Adrenal gland (tissue), 12 donors: ENCODE results near the gene KIF5A. TPM values are rescaled to one million over a fixed set of nuclear protein-coding genes. Genes with fewer than 3 reads are reported as not detected.

Experiments
- DNase-seq, 7 donors: peaks; one replicate each; pipeline ENCODE4 v3.0.0-alpha.2; 2019 to 2020
- H3K27ac ChIP-seq, 5 donors: fragments of 200-600 bp; sonication (generic) in 4 of 5; 1 replicate in 3 of 5; 2 replicates in 2 of 5; pipeline versions ENCODE4 v1.5.1 to v1.8.0; 2016 to 2020; ENCODE audit warnings: mild to moderate bottlenecking in 1 of 5
- H3K27me3 ChIP-seq: fragments of 200-600 bp; 2 replicates; pipeline ENCODE4 v1.8.0; 2021
- H3K36me3 ChIP-seq, 2 donors: fragments of 200-600 bp; replicated peaks in 1 of 2; 1 replicate in 1 of 2; 2 replicates in 1 of 2; pipeline versions ENCODE4 v1.5.1 to v1.8.0; 2018 to 2022
- H3K4me1 ChIP-seq, 2 donors: fragments of 200-600 bp; replicated peaks in 1 of 2; 1 replicate in 1 of 2; 2 replicates in 1 of 2; pipeline versions ENCODE4 v1.5.1 to v1.8.0; 2018 to 2021
- H3K4me3 ChIP-seq, 4 donors: fragments of 200-600 bp; sonication (generic) in 3 of 4; one replicate each; pipeline ENCODE4 v1.5.1; 2016 to 2018
- H3K9me3 ChIP-seq, 3 donors: fragments of 200-600 bp; sonication (generic) in 1 of 3; replicated peaks in 1 of 3; 1 replicate in 2 of 3; 2 replicates in 1 of 3; pipeline versions ENCODE4 v1.5.1 to v1.8.0; 2016 to 2021
- CTCF ChIP-seq, 6 experiments: fragments of 450-650 bp in 4 of 6; fragments of 200-600 bp in 2 of 6; sonication (generic) in 1 of 6; IDR thresholded peaks; 1 replicate in 5 of 6; 2 replicates in 1 of 6; pipeline versions ENCODE4 v1.5.1 to v1.8.0; 2016 to 2021; ENCODE audit warnings: antibody characterized with exemption in 6 of 6, mild to moderate bottlenecking in 2 of 6, moderate library complexity in 1 of 6
- POLR2A ChIP-seq, 2 donors: fragments of 450-650 bp; IDR thresholded peaks; one replicate each; pipeline ENCODE4 v1.6.1; 2017; ENCODE audit warnings: antibody characterized with exemption in 2 of 2, mild to moderate bottlenecking in 2 of 2, moderate library complexity in 1 of 2
- WGBS, 4 donors: extraction: QIAGEN DNeasy Blood & Tissue Kit in 2 of 4; methylation state at CpG; one replicate each; pipeline versions ENCODE4 v1.1.5 to v1.1.7; 2013 to 2017; 5-methylcytosine and 5-hydroxymethylcytosine counted together
- intact Hi-C, 2 donors: fragments of 100-400 bp; cut with DNase I; formaldehyde crosslinking; loops; one replicate each; pipeline versions ENCODE4 v1.14.1 to v1.15.0; 2022 to 2023
- polyA plus RNA-seq, 3 donors: library from polyadenylated mRNA; stranded (reverse); fragments of 200-250 nt in 2 of 3; fragments of 350-450 nt in 1 of 3; fragmentation: Illumina TruSeq in 1 of 3; extraction: RNeasy Lipid Tissue Mini Kit (QIAGEN cat#74804) in 1 of 3; gene quantifications; one replicate each; pipeline ENCODE4 v1.2.3, GENCODE V29; 2013 to 2014
- total RNA-seq, 9 donors: library from RNA; depleted of rRNA in 4 of 9; stranded (reverse); fragments of >200 nt in 4 of 9; fragments of 120-200 nt in 1 of 9; fragmentation: NEBNext Ultra II Directional in 1 of 9; extraction: Animal tissue kit (Norgen Biotek cat#: 25700) in 1 of 9; gene quantifications; one replicate each; pipeline versions ENCODE4 v1.1.0 to v1.2.4, GENCODE V29; 2013 to 2023
- donor health status: healthy with polysubstance abuse.
- donor health status: Bipolar disorder and iron deficiency.
- donor health status: DM: yes; HTN: yes; CAD: no.
- donor health status: DM: no; HTN: no; CAD: no.
- donor health status: DM: no; HTN: no; CAD: no.
- donor health status: DM: yes; HTN: yes; CAD: no.

KIF5A gene
- total and polyA plus RNA-seq, 12 donors: 0.32 to 7.6 (median 2.1) TPM; not detected in 1

- H3K9me3 ChIP-seq: no peaks in the 10 kb centered on the region
- H3K4me3 ChIP-seq: no peak overlapping the region
- 83 to 92% (median 90%) methylated on average over 9 of the region's 9 CpGs for WGBS, 4 donors
- no peak for DNase-seq
- H3K27ac ChIP-seq: no peak overlapping the region
- H3K36me3 ChIP-seq: peaks cover 0 to 73% of the 10 kb centered on the region in 2 donors
- no peaks in the 10 kb centered on the region for H3K27me3 ChIP-seq
- H3K4me1 ChIP-seq: peaks cover 16 to 26% of the 10 kb centered on the region in 2 donors
- intact Hi-C loops: no loop called here
- TF ChIP-seq POLR2A (IDR thresholded peaks at IDR 0.05): no peak
- no peak for TF ChIP-seq CTCF (IDR thresholded peaks at IDR 0.05)
These were observed 35.0 kb upstream of the KIF5A start for GRCh38 chr12:57514720-57515407.

- no peaks in the 10 kb centered on the region for H3K27me3 ChIP-seq
- no peaks in the 10 kb centered on the region for H3K9me3 ChIP-seq
- TF ChIP-seq CTCF (IDR thresholded peaks at IDR 0.05) (no peak), POLR2A (IDR thresholded peaks at IDR 0.05) (no peak)
- WGBS, 4 donors: 55 to 66% (median 64%) methylated on average over 3 of the region's 3 CpGs
- H3K4me3 ChIP-seq: no peak overlapping the region
- H3K36me3 ChIP-seq: peaks cover 0 to 67% of the 10 kb centered on the region in 2 donors
- H3K4me1 ChIP-seq: peaks cover 16 to 26% of the 10 kb centered on the region in 2 donors
- no peak for DNase-seq
- H3K27ac ChIP-seq: no peak overlapping the region
- intact Hi-C loops: no loop called here
These were observed 34.4 kb upstream of the KIF5A start for GRCh38 chr12:57515408-57515933.

- no peaks in the 10 kb centered on the region for H3K9me3 ChIP-seq
- no peak overlapping the region for H3K4me3 ChIP-seq
- intact Hi-C loops: no loop called here
- H3K27me3 ChIP-seq: no peaks in the 10 kb centered on the region
- WGBS, 4 donors: 83 to 86% (median 85%) methylated on average over 11 of the region's 11 CpGs
- H3K27ac ChIP-seq: peak overlapping the region in 1 of 5 donors; percentile 100
- peaks cover 19 to 29% of the 10 kb centered on the region in 2 donors for H3K4me1 ChIP-seq
- no peak for TF ChIP-seq POLR2A (IDR thresholded peaks at IDR 0.05)
- no peak for TF ChIP-seq CTCF (IDR thresholded peaks at IDR 0.05)
- DNase-seq: no peak
- peaks cover 0 to 67% of the 10 kb centered on the region in 2 donors for H3K36me3 ChIP-seq
These were observed 33.8 kb upstream of the KIF5A start for GRCh38 chr12:57515934-57516541.

DNA sequence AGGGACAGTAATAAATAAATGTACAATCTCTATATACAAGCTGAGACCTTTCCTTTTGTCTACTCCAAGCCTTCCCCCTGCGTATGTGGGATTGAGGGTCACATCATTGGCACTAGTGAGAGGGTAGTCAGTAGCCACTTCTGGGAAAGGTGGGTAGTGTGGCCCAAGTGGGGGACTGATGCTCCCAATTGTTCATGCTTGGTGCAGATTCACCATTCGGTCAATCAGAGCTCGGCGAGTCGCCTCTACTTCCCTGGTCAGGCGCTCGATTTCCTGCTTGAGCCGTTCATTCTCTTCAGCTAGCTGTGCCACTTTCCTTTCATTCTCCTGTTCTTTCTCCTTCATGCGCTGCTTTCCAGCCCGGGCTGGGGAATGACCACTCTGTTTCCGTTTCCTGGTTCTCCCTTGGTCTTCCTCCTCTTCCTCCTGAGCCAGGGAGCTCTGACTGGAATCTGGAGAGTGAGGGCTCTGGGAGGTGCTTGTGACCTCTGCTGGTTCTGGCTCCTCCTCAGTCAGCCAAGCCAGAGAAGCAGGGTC lies 33.2 kb upstream of the KIF5A start:
- Histone ChIP-seq H3K27me3 (no peaks in the 10 kb centered on the region), H3K27ac (peak overlapping the region in 2 of 5 donors; percentile 72 to 100), H3K36me3 (peaks cover 0 to 61% of the 10 kb centered on the region in 2 donors), H3K9me3 (no peaks in the 10 kb centered on the region), H3K4me3 (no peak overlapping the region), H3K4me1 (peaks cover 26 to 36% of the 10 kb centered on the region in 2 donors)
- TF ChIP-seq POLR2A (IDR thresholded peaks at IDR 0.05) (no peak), CTCF (IDR thresholded peaks at IDR 0.05) (no peak)
- DNase-seq: no peak
- intact Hi-C loops: no loop called here
- WGBS, 4 donors: 79 to 90% (median 87%) methylated on average over 11 of the region's 11 CpGs
